CD4-positive, alpha-beta T cell treated with Interleukin-17A for 1 hour (primary cell): ENCODE data around the gene ASB6.
"Not testable (repeated sequence)": the region's sequence is repeated elsewhere in the genome, so short reads cannot be mapped to it uniquely, and the experiment has no call there.

Source experiments
- DNase-seq: peaks from one replicate; pipeline ENCODE4 v3.0.0-alpha.2; 2020

ASB6 gene

DNA sequence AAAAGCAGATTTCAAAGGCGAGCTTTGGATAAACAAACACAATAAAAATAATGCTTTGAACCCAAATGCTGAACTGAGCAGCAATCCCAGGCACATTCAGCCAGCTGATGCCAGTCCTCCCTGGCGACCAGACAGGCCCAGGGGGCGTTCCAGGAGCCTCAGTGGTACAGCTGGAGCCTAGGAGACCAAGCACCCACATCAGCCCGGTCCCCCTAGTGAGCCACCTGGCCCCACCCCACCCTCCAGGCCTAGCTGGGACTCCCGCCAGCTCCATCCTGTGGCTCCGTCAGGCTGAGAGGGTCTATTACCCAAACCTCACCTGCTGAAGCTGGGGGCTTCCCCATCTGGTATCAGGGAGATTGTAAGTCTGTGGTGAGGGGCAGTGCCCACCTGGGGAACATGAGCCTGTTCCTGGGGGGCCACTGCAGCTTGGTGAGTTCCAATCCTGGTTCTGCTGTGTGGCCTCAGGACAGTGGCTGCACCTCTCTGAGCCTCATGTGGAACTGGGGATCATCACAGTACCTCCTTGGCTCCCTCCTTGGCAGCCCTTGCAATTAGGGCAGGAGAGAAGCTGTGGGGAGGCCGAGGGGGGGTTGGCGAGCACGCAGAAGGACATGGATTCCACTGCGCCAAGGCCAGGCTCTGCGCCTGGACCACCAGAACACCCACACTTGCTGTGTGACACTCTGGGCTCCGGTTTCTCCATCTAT, 37.7 kb downstream of the ASB6 start:
- DNase-seq, result no peak

- DNase-seq, result no peak
Measured at GRCh38 chr9:129602598-129603415, 39.1 kb downstream of the ASB6 start.

DNA sequence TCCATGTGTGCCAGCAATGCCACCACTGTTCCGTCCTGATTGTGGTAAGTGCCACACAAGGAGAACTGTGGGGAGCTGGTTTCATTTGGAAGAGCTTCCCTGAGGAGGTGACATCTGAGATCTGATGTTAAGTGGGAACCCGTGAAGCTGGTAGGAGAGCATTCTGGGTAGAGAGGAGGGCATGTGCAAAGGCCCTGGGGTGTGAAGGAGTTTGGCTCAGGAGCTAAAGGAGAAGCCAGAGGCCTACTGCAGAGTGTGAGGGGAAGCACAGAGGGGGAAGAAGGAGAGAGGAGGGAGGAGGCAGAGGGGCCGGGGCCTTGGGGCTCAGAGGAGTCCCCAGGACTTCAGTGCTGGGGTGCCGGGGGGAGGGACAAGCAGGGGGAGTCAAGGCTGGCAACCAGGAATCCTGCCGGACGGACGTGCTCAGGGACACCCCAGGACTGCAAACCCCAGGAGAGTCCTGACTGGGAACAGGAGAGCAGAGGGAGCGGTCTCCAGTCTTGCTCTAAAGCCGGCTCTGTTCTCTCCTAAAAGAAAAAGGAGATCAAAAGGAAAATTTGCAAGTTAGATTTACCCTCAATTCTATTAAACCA, 40.8 kb downstream of the ASB6 start:
- DNase-seq, result no peak

DNA sequence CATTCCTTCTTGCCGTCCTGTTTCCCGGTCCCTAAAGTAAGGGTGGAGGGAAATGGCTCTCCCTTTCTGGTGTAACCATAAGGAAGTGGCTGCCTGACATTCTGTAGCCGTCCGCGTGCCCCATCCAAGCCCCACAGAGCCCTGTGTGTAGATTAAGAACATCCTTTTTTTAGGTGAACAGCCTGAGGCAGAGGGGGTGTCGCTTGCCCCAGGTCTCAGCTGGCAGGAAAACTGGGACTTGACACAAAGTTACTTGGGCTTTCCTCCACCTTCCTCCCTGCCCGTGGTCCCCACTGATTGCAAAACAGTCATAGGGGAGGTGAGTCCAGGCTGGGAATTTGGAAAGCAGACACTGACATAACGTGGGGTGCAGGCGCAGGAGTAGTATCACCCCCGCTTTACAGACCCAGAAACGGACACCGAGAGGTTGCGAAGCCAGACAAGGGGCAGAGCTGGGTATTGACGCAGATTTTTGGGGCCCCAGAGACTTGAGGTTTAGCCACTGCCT, 43.8 kb downstream of the ASB6 start:
- no peak for DNase-seq

DNA sequence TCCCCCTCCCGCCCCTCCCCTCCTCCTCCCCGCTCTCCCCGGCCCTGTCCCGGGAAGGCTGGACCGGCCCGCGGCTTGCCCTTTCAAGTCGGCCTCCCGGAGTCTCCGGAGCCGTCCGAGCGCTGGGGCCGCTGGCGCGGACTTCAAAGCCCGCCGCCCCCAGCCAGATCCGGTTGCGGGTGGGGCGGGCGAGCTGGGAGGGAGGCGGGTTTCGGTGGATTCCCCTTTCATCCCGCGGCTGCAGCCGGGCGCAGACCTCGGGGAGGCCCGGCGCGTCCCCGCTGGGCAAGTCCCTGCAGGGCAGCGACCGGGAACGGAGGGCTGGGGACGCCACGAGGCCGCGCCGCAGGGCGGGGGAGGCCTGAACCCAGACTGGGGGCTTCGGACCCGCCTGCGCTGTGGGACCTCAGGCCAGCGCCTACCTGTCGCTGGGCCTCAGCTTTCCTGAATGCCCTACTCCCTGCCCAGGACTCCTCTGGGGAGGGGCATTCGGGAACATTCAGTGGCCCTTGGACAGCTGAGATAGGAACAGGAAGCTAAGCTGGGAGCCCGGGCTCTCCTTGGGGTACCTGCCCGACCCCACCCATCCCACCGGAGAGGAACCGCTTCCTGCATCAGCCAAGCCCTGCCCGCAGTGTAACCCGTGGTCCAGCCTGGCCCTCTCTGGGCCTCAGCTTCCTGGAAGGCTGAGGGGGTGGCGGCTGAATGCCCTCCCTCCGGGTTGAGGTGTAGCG, 44.4 kb downstream of the ASB6 start:
- DNase-seq, result peak; percentile 50

GRCh38 chr9:129596541-129597331, 45.2 kb downstream of the ASB6 start:
- DNase-seq, result no peak

DNA sequence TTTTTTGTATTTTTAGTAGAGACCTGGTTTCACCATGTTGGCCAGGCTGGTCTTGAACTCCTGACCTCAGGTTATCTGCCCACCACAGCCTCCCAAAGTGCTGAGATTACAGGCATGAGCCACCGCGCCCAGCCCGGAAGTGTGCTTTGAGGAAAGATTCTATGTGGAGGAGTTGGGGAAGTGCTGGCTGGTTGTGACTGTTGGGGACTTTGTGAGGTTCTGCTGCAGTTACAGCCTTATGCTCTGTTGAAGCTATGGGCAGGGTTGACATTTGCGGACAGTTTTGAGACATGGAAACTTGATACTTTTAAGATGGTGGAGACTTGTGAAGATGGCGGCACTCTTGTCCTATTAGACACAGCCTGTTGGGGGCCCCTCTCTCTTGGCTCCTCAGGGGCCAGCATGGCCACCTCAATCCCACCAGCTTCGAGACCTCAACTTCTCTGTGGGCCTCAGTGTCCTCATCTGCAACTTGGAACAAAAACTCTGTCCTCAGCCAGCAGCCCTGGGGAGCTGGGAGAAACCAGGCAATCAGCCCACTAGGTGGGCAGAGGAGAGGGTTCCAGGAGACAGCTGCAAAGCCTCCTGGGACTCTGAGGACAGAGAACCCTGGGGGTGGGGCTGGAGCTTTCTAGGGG, 45.9 kb downstream of the ASB6 start:
- no peak for DNase-seq

GRCh38 chr9:129595311-129595741, 46.6 kb downstream of the ASB6 start:
- DNase-seq, result no peak

GRCh38 chr9:129594632-129595031, 47.3 kb downstream of the ASB6 start:
- no peak for DNase-seq

GRCh38 chr9:129592790-129593189, 49.2 kb downstream of the ASB6 start:
- DNase-seq, result not testable (repeated sequence)

DNA sequence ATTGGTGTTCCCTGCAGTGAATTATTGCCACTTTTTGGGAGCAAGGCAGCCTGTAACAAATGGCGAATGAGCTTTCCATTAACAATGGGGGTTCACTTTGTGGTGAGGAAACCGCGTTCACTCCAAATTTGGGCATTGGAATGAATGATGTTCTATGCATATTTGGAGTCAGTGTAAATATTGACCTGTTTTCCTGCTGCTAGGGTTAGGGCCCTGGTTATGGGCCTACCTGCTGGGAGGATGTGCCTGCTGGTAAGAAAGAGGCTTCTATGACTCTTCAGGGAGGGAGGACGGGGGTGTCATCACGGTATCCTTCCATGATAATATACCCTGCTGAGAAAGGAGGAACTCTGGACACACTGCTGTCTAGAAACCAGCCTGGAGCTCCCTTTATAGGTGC, 50.0 kb downstream of the ASB6 start:
- no peak for DNase-seq

DNA sequence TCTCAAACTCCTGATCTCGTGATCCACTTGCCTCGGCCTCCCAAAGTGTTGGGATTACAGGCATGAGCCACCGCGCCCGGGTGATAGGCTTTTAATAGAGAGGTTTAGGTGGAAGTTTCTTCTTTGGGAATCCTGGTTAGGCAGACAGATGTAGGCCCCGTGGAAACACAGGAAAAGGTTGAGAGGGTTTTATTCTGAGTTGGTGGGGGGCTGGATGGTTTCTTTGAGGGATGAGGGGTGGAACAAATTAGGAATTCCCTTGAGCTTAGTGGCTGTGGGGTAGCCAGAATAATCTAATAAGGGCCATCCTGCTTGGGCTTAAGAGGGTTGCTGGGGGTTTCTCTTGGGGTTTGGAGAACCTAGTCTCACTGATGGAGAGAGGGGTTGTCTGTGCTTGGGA, 51.5 kb downstream of the ASB6 start:
- no peak for DNase-seq

DNA sequence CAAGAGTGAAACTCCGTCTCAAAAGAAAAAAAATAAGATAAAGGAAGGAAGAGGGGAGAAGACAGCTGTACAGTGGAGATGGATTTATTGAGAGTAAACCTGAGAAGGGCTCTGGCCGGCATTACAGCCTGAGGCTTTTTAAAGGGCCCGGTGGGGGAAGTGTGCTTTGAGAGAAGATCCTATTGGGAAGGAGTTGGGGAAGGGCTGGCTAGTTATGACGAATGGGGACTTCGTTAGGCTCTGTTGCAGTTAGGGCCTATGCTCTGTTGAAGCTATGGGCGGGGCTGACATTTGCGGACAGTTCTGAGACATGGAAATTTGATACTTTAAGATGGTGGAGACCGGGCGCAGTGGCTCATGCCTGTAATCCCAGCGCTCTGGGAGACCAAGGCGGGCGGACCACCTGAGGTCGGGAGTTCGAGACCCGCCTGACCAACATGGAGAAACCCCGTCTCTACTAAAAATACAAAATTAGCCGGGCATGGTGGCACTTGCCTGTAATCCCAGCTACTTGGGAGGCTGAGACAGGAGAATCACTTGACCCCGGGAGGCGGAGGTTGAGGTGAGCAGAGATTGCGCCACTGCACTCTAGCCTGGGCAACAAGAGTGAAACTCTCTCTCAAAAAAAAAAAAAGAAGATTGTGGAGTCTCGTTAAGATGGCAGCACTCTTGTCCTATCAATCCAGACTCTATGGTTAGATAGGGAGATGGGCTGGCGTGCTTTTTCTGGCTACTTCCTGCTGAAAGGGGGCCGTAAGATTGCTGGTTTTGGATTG, 54.3 kb downstream of the ASB6 start:
- DNase-seq, result no peak

DNA sequence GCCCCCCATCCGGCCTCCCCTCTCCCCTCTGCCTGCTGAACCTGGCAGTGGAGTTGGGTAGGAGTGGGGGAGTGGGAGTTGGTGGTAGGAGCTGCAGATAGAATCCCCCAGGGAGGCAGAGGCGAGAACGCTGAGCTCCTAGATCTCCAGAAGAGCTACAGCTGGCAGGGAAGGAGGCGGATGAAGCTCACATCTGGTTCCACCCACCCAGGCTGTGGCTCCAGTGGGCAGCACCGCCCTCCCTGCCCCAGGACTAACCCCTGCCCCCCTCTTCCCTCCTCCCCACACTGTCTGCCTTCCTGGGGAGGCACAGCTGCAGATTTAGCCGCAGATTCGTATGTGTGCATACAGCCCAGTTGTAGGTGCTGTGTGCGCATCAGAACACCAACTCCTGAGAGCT, 55.3 kb downstream of the ASB6 start:
- peak; percentile 54 for DNase-seq

- peak; percentile 34 for DNase-seq
Measured at GRCh38 chr9:129586245-129586644, 55.7 kb downstream of the ASB6 start.

DNA sequence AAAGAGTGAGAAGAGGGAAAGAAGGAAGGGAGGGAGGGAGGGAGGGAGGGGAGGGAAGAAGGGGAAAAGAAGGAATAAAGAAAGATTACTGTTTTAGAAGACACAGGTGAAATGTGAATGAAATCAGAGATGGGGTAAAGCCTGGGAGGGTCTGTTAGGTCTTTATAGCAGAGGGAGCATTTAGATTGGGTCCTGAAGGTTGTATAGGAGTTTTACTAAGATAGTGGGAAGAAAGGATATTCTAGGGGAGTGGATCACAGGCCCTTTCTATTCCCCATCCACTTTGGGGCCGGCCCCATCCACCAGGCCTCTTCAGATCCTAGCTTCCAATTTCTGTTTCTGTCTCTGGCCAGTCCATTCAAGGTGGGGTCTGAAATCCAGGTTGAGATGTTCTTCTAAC, 56.6 kb downstream of the ASB6 start:
- DNase-seq, result no peak
